ENCODE measurements around the gene DLGAP4. TPM values are rescaled to one million over a fixed set of nuclear protein-coding genes. Genes with fewer than 3 reads are reported as not detected.

Gene DLGAP4
- total and polyA plus RNA-seq, 2 of the 13 experiments (the other 11 are each of a cell fraction or from before 2014, with no cell fraction given) = 15.2 to 26.7 TPM

- TF ChIP-seq ZBTB40 (IDR thresholded peaks at IDR 0.05) (no peak), ZBTB40 (CRISPR knock-in tag; IDR thresholded peaks at IDR 0.05) (peak; percentile 71; the same call in 1 of the 2 replicates), LRRFIP1 (CRISPR knock-in tag; conservative IDR thresholded peaks at IDR 0.05) (no peak), AKAP8 (CRISPR knock-in tag; IDR thresholded peaks at IDR 0.05) (peak; percentile 90; the same call in 1 of the 2 replicates), SIN3B (IDR thresholded peaks at IDR 0.05; ENCODE audit: low read length) (no peak), ZNF660 (CRISPR knock-in tag; IDR thresholded peaks at IDR 0.05; ENCODE audit: borderline replicate concordance, low read depth) (no peak), ZNF12 (CRISPR knock-in tag; IDR thresholded peaks at IDR 0.05) (0 out of 2 replicates have a peak, but pooled peaks have one; percentile 11), SRSF9 (IDR thresholded peaks at IDR 0.05; ENCODE audit: borderline replicate concordance, insufficient read depth, low read depth, low read length, poor library complexity, severe bottlenecking) (no peak), POLR2A (IDR thresholded peaks at IDR 0.05; ENCODE audit: insufficient read depth in 1 of 2, low read depth in 2 of 2, low read length in 2 of 2) (peak; percentile 83 to 84), ZNF281 (CRISPR knock-in tag; IDR thresholded peaks at IDR 0.05; ENCODE audit: borderline replicate concordance) (0 out of 2 replicates have a peak, but pooled peaks have one; percentile 50)
- TF ChIP-seq, protein P1, sequence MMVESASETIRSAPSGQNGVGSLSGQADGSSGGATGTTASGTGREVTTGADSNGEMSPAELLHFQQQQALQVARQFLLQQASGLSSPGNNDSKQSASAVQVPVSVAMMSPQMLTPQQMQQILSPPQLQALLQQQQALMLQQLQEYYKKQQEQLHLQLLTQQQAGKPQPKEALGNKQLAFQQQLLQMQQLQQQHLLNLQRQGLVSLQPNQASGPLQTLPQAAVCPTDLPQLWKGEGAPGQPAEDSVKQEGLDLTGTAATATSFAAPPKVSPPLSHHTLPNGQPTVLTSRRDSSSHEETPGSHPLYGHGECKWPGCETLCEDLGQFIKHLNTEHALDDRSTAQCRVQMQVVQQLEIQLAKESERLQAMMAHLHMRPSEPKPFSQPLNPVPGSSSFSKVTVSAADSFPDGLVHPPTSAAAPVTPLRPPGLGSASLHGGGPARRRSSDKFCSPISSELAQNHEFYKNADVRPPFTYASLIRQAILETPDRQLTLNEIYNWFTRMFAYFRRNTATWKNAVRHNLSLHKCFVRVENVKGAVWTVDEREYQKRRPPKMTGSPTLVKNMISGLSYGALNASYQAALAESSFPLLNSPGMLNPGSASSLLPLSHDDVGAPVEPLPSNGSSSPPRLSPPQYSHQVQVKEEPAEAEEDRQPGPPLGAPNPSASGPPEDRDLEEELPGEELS (CRISPR knock-in tag; IDR thresholded peaks at IDR 0.05) = peak; percentile 49; the same call in 1 of the 2 replicates
These were observed 267.1 kb downstream of the DLGAP4 start, which contains the start of gene TGIF2 (continued) for GRCh38 chr20:36573103-36573797.

All from HepG2 (cell line).